Neural progenitor cell (in vitro differentiated cells): ENCODE data around the gene DROSHA.

Experiments
- EZH2phosphoT487 ChIP-seq: fragments of 200-600 bp; sonication (generic); IDR thresholded peaks from 2 replicates; pipeline ENCODE4 v1.6.1; 2017; ENCODE audit warnings: antibody characterized with exemption
- TF ChIP-seq, protein P1 (sequence below): fragments of 200-600 bp; sonication (generic); IDR thresholded peaks from 2 replicates; pipeline ENCODE4 v1.5.1; 2017; ENCODE audit warnings: antibody characterized with exemption, mild to moderate bottlenecking

DNA sequence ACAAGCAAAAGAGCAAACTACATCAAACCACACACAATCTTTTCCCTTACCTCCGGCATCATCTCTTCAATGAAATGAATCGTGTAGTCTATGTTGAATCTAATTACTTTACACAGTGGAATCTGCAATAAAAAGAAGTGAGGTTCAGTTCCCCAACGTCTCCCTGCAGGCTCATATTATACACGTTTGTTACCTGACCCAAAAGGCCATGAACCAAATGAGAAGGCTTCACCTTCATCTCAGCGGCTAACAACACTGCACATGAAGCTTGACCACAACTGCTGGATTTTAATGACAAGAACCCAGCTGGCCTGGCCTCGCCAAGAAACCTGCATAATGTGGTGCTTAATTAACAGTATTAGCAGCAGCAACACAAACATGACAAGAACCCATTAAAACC lies 45.5 kb downstream of the DROSHA start:
- TF ChIP-seq, protein P1, sequence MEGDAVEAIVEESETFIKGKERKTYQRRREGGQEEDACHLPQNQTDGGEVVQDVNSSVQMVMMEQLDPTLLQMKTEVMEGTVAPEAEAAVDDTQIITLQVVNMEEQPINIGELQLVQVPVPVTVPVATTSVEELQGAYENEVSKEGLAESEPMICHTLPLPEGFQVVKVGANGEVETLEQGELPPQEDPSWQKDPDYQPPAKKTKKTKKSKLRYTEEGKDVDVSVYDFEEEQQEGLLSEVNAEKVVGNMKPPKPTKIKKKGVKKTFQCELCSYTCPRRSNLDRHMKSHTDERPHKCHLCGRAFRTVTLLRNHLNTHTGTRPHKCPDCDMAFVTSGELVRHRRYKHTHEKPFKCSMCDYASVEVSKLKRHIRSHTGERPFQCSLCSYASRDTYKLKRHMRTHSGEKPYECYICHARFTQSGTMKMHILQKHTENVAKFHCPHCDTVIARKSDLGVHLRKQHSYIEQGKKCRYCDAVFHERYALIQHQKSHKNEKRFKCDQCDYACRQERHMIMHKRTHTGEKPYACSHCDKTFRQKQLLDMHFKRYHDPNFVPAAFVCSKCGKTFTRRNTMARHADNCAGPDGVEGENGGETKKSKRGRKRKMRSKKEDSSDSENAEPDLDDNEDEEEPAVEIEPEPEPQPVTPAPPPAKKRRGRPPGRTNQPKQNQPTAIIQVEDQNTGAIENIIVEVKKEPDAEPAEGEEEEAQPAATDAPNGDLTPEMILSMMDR: no peak
- no peak for TF ChIP-seq EZH2phosphoT487
